Measurements from ENCODE around the gene LYRM2.

Gene LYRM2

DNA sequence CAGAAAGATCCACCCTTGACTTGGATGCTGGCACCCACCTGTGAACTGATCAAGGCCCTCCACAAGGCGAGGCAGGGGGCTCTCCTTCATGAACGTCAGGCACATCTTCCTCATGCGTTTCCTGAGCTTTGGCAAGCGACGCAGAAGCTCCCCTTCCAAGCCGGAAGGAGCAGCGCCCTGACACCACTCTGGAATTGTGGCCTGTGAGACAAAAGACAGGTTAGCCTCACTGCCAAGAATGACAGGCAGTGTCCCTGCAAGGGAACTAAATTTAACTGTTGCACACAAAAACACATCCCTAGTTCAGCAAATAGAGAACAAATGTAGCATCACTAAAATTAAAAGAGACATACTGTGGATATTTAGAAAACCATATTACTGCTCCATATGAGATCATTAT is 42.0 kb upstream of the LYRM2 start (continued):
- TF ChIP-seq ZNF473 (tag by site-specific recombination; IDR thresholded peaks at IDR 0.05) (no peak), ZFHX2 (tag by site-specific recombination; conservative IDR thresholded peaks at IDR 0.05) (no peak), SP2 (tag by site-specific recombination; IDR thresholded peaks at IDR 0.05) (no peak)

DNA sequence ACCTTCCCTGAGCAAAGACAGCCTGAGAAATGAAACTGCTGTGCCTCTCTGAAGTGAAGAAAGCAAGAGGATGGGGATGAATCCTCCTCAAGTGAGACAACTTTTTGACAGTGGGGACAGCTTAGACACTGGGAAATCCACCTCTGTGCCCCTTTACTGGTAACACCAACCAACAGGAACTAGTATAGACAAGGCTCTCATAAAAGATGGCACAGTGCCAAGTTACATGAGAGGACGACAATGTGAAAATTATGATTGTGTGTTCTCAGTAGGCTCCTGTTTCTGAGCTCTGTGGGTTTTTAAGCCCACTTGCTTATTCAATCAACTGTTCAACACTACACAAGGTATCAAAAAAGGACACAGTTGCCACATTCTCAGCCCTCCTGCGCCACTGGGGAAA is 41.6 kb upstream of the LYRM2 start:
- POLR2A ChIA-PET, result no interaction called here
- Histone ChIP-seq H3K36me3 (ENCODE audit: control insufficient read depth in 2 of 2, insufficient read depth in 1 of 2, low read length in 2 of 2) (peaks cover 28 to 97% of the 10 kb centered on the region in 2 experiments), H3K27ac (ENCODE audit: extremely low read depth, low read depth, low read length) (no peak overlapping the region), H3K9me3 (ENCODE audit: control insufficient read depth, insufficient read depth, low read depth, low read length) (no peaks in the 10 kb centered on the region), H3K4me3 (ENCODE audit: low read depth, low read length) (no peak overlapping the region), H3K4me1 (ENCODE audit: control insufficient read depth, insufficient read depth, low read length) (no peaks in the 10 kb centered on the region)
- TF ChIP-seq ZBTB8A (tag by site-specific recombination; IDR thresholded peaks at IDR 0.05) (no peak), ZNF610 (tag by site-specific recombination; IDR thresholded peaks at IDR 0.05; ENCODE audit: borderline replicate concordance) (no peak), ZNF350 (tag by site-specific recombination; IDR thresholded peaks at IDR 0.05) (peak; percentile 73), ZNF24 (tag by site-specific recombination; IDR thresholded peaks at IDR 0.05) (no peak), EGR2 (tag by site-specific recombination; IDR thresholded peaks at IDR 0.05; ENCODE audit: low read depth) (no peak), FEZF1 (tag by site-specific recombination; IDR thresholded peaks at IDR 0.05) (no peak), ZNF184 (tag by site-specific recombination; IDR thresholded peaks at IDR 0.05) (0 out of 2 replicates have a peak, but pooled peaks have one; percentile 33), MZF1 (tag by site-specific recombination; IDR thresholded peaks at IDR 0.05; ENCODE audit: borderline replicate concordance) (no peak), ZNF544 (tag by site-specific recombination; IDR thresholded peaks at IDR 0.05) (peak; percentile 60; the same call in 1 of the 2 replicates), ZNF274 (IDR thresholded peaks at IDR 0.05; ENCODE audit: low read length) (no peak), ZNF274 (tag by site-specific recombination; IDR thresholded peaks at IDR 0.05; ENCODE audit: borderline replicate concordance) (no peak), ZNF37A (tag by site-specific recombination; IDR thresholded peaks at IDR 0.05) (0 out of 2 replicates have a peak, but pooled peaks have one; percentile 17), SALL2 (tag by site-specific recombination; IDR thresholded peaks at IDR 0.05; ENCODE audit: borderline replicate concordance) (no peak), ZNF133 (tag by site-specific recombination; IDR thresholded peaks at IDR 0.05) (no peak)
- TF ChIP-seq, protein P1, sequence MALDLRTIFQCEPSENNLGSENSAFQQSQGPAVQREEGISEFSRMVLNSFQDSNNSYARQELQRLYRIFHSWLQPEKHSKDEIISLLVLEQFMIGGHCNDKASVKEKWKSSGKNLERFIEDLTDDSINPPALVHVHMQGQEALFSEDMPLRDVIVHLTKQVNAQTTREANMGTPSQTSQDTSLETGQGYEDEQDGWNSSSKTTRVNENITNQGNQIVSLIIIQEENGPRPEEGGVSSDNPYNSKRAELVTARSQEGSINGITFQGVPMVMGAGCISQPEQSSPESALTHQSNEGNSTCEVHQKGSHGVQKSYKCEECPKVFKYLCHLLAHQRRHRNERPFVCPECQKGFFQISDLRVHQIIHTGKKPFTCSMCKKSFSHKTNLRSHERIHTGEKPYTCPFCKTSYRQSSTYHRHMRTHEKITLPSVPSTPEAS (tag by site-specific recombination; IDR thresholded peaks at IDR 0.05), result no peak
- TF ChIP-seq, protein P2, sequence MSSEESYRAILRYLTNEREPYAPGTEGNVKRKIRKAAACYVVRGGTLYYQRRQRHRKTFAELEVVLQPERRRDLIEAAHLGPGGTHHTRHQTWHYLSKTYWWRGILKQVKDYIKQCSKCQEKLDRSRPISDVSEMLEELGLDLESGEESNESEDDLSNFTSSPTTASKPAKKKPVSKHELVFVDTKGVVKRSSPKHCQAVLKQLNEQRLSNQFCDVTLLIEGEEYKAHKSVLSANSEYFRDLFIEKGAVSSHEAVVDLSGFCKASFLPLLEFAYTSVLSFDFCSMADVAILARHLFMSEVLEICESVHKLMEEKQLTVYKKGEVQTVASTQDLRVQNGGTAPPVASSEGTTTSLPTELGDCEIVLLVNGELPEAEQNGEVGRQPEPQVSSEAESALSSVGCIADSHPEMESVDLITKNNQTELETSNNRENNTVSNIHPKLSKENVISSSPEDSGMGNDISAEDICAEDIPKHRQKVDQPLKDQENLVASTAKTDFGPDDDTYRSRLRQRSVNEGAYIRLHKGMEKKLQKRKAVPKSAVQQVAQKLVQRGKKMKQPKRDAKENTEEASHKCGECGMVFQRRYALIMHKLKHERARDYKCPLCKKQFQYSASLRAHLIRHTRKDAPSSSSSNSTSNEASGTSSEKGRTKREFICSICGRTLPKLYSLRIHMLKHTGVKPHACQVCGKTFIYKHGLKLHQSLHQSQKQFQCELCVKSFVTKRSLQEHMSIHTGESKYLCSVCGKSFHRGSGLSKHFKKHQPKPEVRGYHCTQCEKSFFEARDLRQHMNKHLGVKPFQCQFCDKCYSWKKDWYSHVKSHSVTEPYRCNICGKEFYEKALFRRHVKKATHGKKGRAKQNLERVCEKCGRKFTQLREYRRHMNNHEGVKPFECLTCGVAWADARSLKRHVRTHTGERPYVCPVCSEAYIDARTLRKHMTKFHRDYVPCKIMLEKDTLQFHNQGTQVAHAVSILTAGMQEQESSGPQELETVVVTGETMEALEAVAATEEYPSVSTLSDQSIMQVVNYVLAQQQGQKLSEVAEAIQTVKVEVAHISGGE (tag by site-specific recombination; conservative IDR thresholded peaks at IDR 0.05; ENCODE audit: low read depth), result no peak
- CTCF ChIA-PET, result no interaction called here

- no peaks in the 10 kb centered on the region for H3K4me1 ChIP-seq (ENCODE audit: control insufficient read depth, insufficient read depth, low read length)
- no peak overlapping the region for H3K27ac ChIP-seq (ENCODE audit: extremely low read depth, low read depth, low read length)
- ChIA-PET CTCF (no interaction called here), POLR2A (no interaction called here)
- no peak overlapping the region for H3K4me3 ChIP-seq (ENCODE audit: low read depth, low read length)
- H3K9me3 ChIP-seq (ENCODE audit: control insufficient read depth, insufficient read depth, low read depth, low read length), result no peaks in the 10 kb centered on the region
- H3K36me3 ChIP-seq (ENCODE audit: control insufficient read depth in 2 of 2, insufficient read depth in 1 of 2, low read length in 2 of 2), result peaks cover 28 to 97% of the 10 kb centered on the region in 2 experiments
- TF ChIP-seq ZNF639 (tag by site-specific recombination; IDR thresholded peaks at IDR 0.05) (no peak), ZNF394 (tag by site-specific recombination; IDR thresholded peaks at IDR 0.05; ENCODE audit: borderline replicate concordance) (no peak), ZNF121 (tag by site-specific recombination; IDR thresholded peaks at IDR 0.05) (no peak), ZFP37 (tag by site-specific recombination; IDR thresholded peaks at IDR 0.05) (no peak), ZSCAN23 (tag by site-specific recombination; IDR thresholded peaks at IDR 0.05) (no peak), GLI4 (tag by site-specific recombination; IDR thresholded peaks at IDR 0.05) (no peak), ZNF585B (tag by site-specific recombination; IDR thresholded peaks at IDR 0.05) (no peak), ZNF248 (tag by site-specific recombination; IDR thresholded peaks at IDR 0.05) (no peak), ZNF354C (tag by site-specific recombination; IDR thresholded peaks at IDR 0.05; ENCODE audit: borderline replicate concordance, low read depth) (no peak), ZNF391 (tag by site-specific recombination; IDR thresholded peaks at IDR 0.05; ENCODE audit: borderline replicate concordance, low read depth) (no peak)
Observed at GRCh38 chr6:89679215-89680120, 40.9 kb upstream of the LYRM2 start.

All from HEK293 (cell line).